BJ (cell line): ENCODE data around the gene FRMD4A. TPM values are rescaled to one million over a fixed set of nuclear protein-coding genes. Genes with fewer than 3 reads are reported as not detected.
"Not testable (repeated sequence)": the region's sequence is repeated elsewhere in the genome, so short reads cannot be mapped to it uniquely, and the experiment has no call there.

Experiments
- CTCF ChIA-PET: fragments of 350-600 bp; formaldehyde crosslinking; extraction: SDS; loops from one replicate; lab custom pipeline; 2021; ENCODE audit warnings: antibody characterized with exemption, inconsistent platforms; lab: Yijun Ruan, JAX
- POLR2A ChIA-PET: fragments of 300-600 bp; sonication (Branson Sonifier 250); formaldehyde crosslinking; extraction: SDS; loops from one replicate; lab custom pipeline; 2021; ENCODE audit warnings: antibody characterized with exemption; lab: Charles Lee
- DNase-seq: peaks from one replicate; pipeline ENCODE4 v3.0.0-alpha.2; 2011; ENCODE audit warnings: low read depth
- H3K27me3 ChIP-seq: 2 replicates; pipeline ENCODE4 v1.6.0; 2011; ENCODE audit warnings: low read length; ENCODE audit not compliant: control insufficient read depth, insufficient read depth
- H3K36me3 ChIP-seq: 2 replicates; pipeline ENCODE4 v1.5.1; 2011; ENCODE audit warnings: low read length; ENCODE audit not compliant: control insufficient read depth, insufficient read depth
- H3K4me3 ChIP-seq: 2 replicates; pipeline ENCODE4 v1.5.1; 2011; ENCODE audit warnings: low read depth, mild to moderate bottlenecking, control low read depth, low read length
- polyA plus RNA-seq: library from polyadenylated mRNA; depleted of rRNA; stranded (reverse); fragments of >200 nt; gene quantifications from 2 replicates; pipeline ENCODE4 v1.2.3, GENCODE V29; 2011
- TF ChIP-seq, protein P1 (sequence below): IDR thresholded peaks from 2 replicates; pipeline ENCODE4 v1.5.1; 2011; ENCODE audit warnings: low read depth, mild to moderate bottlenecking, control low read depth, inconsistent platforms, low read length, moderate library complexity; ENCODE audit not compliant: insufficient read depth

FRMD4A gene
- polyA plus RNA-seq, 1 experiment: 31.6 TPM

DNA sequence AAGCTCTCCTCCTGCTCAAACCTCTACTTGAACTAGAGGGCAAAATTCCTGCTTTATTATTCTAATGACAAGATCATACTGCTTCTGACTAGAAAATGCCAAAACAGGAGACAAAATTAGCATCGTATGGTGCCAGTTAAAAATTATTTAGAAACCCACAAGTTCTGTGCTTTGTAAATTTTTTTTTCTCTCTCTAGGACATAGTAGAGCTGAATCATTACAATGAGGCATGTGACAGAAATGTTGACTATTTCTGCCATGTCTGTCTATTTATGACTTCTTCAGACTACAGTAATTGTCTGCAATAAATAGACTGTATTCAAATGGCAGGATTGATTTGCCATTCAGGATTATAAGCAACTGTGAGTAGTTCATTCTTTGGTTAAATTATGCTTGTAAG is 408.1 kb downstream of the FRMD4A start:
- DNase-seq: no peak
- TF ChIP-seq, protein P1, sequence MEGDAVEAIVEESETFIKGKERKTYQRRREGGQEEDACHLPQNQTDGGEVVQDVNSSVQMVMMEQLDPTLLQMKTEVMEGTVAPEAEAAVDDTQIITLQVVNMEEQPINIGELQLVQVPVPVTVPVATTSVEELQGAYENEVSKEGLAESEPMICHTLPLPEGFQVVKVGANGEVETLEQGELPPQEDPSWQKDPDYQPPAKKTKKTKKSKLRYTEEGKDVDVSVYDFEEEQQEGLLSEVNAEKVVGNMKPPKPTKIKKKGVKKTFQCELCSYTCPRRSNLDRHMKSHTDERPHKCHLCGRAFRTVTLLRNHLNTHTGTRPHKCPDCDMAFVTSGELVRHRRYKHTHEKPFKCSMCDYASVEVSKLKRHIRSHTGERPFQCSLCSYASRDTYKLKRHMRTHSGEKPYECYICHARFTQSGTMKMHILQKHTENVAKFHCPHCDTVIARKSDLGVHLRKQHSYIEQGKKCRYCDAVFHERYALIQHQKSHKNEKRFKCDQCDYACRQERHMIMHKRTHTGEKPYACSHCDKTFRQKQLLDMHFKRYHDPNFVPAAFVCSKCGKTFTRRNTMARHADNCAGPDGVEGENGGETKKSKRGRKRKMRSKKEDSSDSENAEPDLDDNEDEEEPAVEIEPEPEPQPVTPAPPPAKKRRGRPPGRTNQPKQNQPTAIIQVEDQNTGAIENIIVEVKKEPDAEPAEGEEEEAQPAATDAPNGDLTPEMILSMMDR: no peak
- no peaks in the 10 kb centered on the region for H3K27me3 ChIP-seq
- CTCF ChIA-PET: interaction anchor here (1.2 to 1.9 kb wide), 3 partner anchors 10 to 139 kb away, joined by 3 to 7 read pairs (median 3); no protein-coding TSS in a partner anchor
- H3K36me3 ChIP-seq: no peaks in the 10 kb centered on the region
- POLR2A ChIA-PET: no interaction called here
- H3K4me3 ChIP-seq: no peak overlapping the region

DNA sequence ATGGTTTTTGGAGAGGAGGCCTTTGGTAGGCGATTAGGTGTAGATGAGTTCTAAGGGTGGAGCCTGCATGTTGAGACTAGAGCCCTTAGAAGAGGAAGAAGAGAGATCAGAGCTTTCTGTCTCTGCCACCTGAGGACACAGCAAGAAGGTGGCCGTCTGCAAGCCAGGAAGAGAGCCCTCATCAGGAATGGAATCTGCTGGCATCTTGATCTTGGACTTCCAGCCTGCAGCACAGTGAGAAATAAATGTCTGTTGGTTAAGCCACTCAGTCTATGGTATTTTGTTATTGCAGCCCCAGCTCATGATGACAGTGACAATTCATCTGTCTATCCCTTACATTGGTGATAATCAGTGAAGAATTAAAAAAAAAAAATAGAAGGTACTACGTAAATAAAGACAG is 408.8 kb downstream of the FRMD4A start:
- TF ChIP-seq, protein P1: no peak
- no peak overlapping the region for H3K4me3 ChIP-seq
- no peaks in the 10 kb centered on the region for H3K36me3 ChIP-seq
- ChIA-PET CTCF (interaction anchor here (1.2 to 1.3 kb wide), 2 partner anchors 84 to 140 kb away, joined by 3 read pairs; no protein-coding TSS in a partner anchor), POLR2A (no interaction called here)
- DNase-seq: no peak
- H3K27me3 ChIP-seq: no peaks in the 10 kb centered on the region

DNA sequence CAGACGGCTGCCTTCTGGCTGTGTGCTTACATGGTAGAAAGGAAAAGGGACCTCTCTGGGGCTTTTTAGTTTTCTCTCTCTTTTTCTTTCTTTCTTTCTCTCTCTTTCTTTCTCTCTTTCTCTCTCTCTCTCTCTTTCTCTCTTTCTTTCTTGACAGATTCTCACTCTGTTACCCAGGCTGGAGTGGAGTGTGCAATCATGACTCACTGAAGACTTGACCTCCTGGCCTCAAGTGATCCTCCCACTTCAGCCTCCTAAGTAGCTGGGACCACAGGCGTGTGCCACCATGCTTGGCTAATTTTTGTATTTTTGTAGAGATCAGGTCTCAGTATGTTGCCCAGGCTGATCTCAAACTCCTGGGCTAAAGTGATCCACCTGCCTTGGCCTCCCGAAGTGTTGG is 409.6 kb downstream of the FRMD4A start:
- H3K4me3 ChIP-seq, DNase-seq, H3K36me3 ChIP-seq, H3K27me3 ChIP-seq, POLR2A ChIA-PET, CTCF ChIA-PET: not testable (repeated sequence)

DNA sequence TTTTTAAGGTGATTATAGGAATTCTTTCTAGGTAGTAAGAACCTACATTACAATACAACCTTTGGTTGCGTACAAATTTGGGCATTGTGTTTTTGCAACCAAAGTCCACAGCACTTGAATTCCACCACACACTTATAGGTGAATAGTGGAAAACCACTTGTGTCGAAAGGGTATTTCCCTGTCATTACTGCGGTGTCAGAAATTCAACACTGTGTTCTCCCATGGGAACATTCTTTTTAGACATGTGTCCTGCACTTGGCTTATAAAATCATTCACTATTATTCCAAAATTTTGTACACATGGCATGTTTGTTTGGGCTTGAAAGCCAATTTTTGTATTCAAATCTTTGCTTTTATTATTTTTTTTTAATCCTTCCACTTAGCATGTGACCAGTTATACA is 410.3 kb downstream of the FRMD4A start:
- ChIA-PET POLR2A (no interaction called here), CTCF (no interaction called here)
- TF ChIP-seq, protein P1: no peak
- H3K27me3 ChIP-seq: no peaks in the 10 kb centered on the region
- no peak for DNase-seq
- no peaks in the 10 kb centered on the region for H3K36me3 ChIP-seq
- no peak overlapping the region for H3K4me3 ChIP-seq

DNA sequence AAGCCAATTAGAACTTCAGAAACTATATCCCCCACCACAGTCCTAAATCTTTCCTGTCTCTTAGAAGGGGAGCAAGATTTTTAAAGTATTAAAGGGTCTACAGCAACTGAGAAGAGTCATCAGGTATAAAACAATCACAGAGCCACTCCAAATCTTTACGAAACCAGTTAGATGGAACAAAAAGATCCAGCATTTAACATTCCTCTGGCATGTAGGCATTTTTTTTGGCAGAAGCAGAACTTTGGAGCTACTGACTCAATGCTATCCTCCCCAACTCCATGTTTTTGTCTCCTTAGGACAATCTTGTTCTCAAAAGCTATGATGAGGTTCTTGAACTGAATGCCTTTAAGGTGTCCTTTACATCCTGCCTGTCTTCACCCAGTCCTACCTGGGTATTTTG is 410.7 kb downstream of the FRMD4A start:
- H3K27me3 ChIP-seq: no peaks in the 10 kb centered on the region
- POLR2A ChIA-PET: no interaction called here
- TF ChIP-seq, protein P1: no peak
- no peaks in the 10 kb centered on the region for H3K36me3 ChIP-seq
- CTCF ChIA-PET: no interaction called here
- no peak for DNase-seq
- H3K4me3 ChIP-seq: no peak overlapping the region

DNA sequence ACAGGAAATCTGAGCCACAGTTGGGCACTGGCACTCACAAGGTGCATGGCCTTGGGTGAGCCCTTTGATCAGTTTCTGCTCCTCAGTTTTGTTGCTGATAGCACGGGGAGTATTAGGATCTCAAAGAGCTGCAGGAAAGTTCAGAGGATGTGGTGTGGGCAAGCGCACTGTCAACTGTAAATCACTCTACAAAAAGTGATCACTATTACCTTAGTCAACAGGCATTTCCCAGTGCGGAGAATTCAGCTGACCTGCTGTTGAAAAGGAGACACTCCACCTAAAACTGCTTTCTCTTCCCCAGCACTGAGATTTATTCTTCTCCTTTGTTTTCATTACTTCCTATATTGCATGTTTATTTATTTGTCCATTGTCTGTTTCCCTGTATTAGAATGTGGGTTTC is 412.9 kb downstream of the FRMD4A start:
- TF ChIP-seq, protein P1: no peak
- CTCF ChIA-PET: interaction anchor here (1.0 kb wide), 1 partner anchor 27 kb away, joined by 4 read pairs; no protein-coding TSS in a partner anchor
- Histone ChIP-seq H3K27me3 (no peaks in the 10 kb centered on the region), H3K36me3 (no peaks in the 10 kb centered on the region), H3K4me3 (no peak overlapping the region)
- POLR2A ChIA-PET: no interaction called here
- no peak for DNase-seq
